Aorta (tissue), 5 donors: ENCODE data around the gene MGAT5B. TPM values are rescaled to one million over a fixed set of nuclear protein-coding genes. Genes with fewer than 3 reads are reported as not detected.
"Not testable (repeated sequence)": the region's sequence is repeated elsewhere in the genome, so short reads cannot be mapped to it uniquely, and the experiment has no call there.

ENCODE experiments used
- ATAC-seq: fragments of 200-7000 bp; cut with Tn5 transposase; one replicate; pipeline ENCODE4 v1.9.1; 2022; ENCODE audit warnings: moderate library complexity; ENCODE audit not compliant: low FRiP score
- DNase-seq, 2 donors: peaks; one replicate each; pipeline ENCODE4 v3.0.0-alpha.2; 2020
- H3K27ac ChIP-seq, 2 donors: one replicate each; pipeline ENCODE4 v1.5.1; 2013; ENCODE audit warnings: low read length in 2 of 2, mild to moderate bottlenecking in 2 of 2, moderate library complexity in 2 of 2, control low read depth in 1 of 2, inconsistent platforms in 1 of 2, low read depth in 1 of 2
- H3K27me3 ChIP-seq, 2 donors: one replicate each; pipeline ENCODE4 v1.6.1; 2013; ENCODE audit warnings: control low read depth in 1 of 2, low read length in 1 of 2, mild to moderate bottlenecking in 1 of 2, moderate library complexity in 1 of 2; ENCODE audit not compliant: insufficient read depth in 2 of 2, control insufficient read depth in 1 of 2
- H3K36me3 ChIP-seq, 2 donors: one replicate each; pipeline ENCODE4 v1.6.1; 2013; ENCODE audit warnings: control low read depth in 1 of 2, low read length in 1 of 2, mild to moderate bottlenecking in 1 of 2; ENCODE audit not compliant: insufficient read depth in 2 of 2, control insufficient read depth in 1 of 2
- H3K4me1 ChIP-seq, 2 donors: one replicate each; pipeline ENCODE4 v1.6.1; 2013; ENCODE audit warnings: low read length in 2 of 2, control low read depth in 1 of 2, mild to moderate bottlenecking in 1 of 2, moderate library complexity in 1 of 2; ENCODE audit not compliant: insufficient read depth in 2 of 2, control insufficient read depth in 1 of 2
- H3K4me3 ChIP-seq, 2 donors: one replicate each; pipeline ENCODE4 v1.5.1; 2013; ENCODE audit warnings: low read length in 2 of 2, control low read depth in 1 of 2, mild to moderate bottlenecking in 1 of 2
- H3K9me3 ChIP-seq: one replicate; pipeline ENCODE4 v1.6.1; 2013; ENCODE audit warnings: mild to moderate bottlenecking, low read length; ENCODE audit not compliant: control insufficient read depth
- WGBS, 2 donors: extraction: QIAGEN DNeasy Blood & Tissue Kit; methylation state at CpG; one replicate each; pipeline ENCODE4 v1.1.7; 2013; 5-methylcytosine and 5-hydroxymethylcytosine counted together
- intact Hi-C, 2 donors: fragments of 100-400 bp; cut with DNase I; formaldehyde crosslinking; loops; one replicate each; pipeline versions ENCODE4 v1.14.2 to v1.15.0; 2022
- polyA plus RNA-seq, 2 donors: library from polyadenylated mRNA; stranded (reverse); fragments of 200-250 nt; gene quantifications; one replicate each; pipeline ENCODE4 v1.2.3, GENCODE V29; 2013
- total RNA-seq, 2 donors: library from RNA; stranded (reverse); fragmentation: NEBNext Ultra II Directional; extraction: Animal tissue kit (Norgen Biotek cat#: 25700); gene quantifications; one replicate each; pipeline ENCODE4 v1.2.1, GENCODE V29; 2021
- donor health status: healthy with polysubstance abuse.
- donor health status: Bipolar disorder and iron deficiency.
- donor health status: DM: no; HTN: no; CAD: no.
- donor health status: DM: no; HTN: no; CAD: no.
- donor health status: DM: yes; HTN: yes; CAD: no.

The MGAT5B gene
- total and polyA plus RNA-seq, 4 donors = 0.51 to 0.55 TPM; not detected in 2

GRCh38 chr17:76968707-76969597, 100.7 kb downstream of the MGAT5B start:
- ATAC-seq (no peak), DNase-seq (no peak)
- no peak overlapping the region for H3K27ac ChIP-seq
- no peaks in the 10 kb centered on the region for H3K9me3 ChIP-seq
- H3K27me3 ChIP-seq = no peaks in the 10 kb centered on the region
- H3K36me3 ChIP-seq = no peaks in the 10 kb centered on the region
- no peaks in the 10 kb centered on the region for H3K4me1 ChIP-seq
- intact Hi-C loops = no loop called here
- H3K4me3 ChIP-seq = no peak overlapping the region
- 4% methylated on average over 44 to 45 of the region's 45 CpGs for WGBS, 2 donors

- DNase-seq = no peak
- 3 to 4% methylated on average over 12 to 13 of the region's 13 CpGs for WGBS, 2 donors
- Histone ChIP-seq H3K36me3 (no peaks in the 10 kb centered on the region), H3K27me3 (no peaks in the 10 kb centered on the region), H3K9me3 (no peaks in the 10 kb centered on the region), H3K4me1 (no peaks in the 10 kb centered on the region), H3K27ac (no peak overlapping the region), H3K4me3 (no peak overlapping the region)
- intact Hi-C loops = no loop called here
- no peak for ATAC-seq
Measured at GRCh38 chr17:76969598-76970172, 101.5 kb downstream of the MGAT5B start.

GRCh38 chr17:76970228-76970627, 102.0 kb downstream of the MGAT5B start:
- H3K27me3 ChIP-seq, intact Hi-C loops, DNase-seq, H3K9me3 ChIP-seq, H3K4me3 ChIP-seq, H3K27ac ChIP-seq, ATAC-seq, H3K4me1 ChIP-seq, H3K36me3 ChIP-seq: not testable (repeated sequence)
- WGBS, 2 donors = 78 to 85% methylated on average over 5 of the region's 5 CpGs

- no peak for DNase-seq
- H3K4me1 ChIP-seq = no peaks in the 10 kb centered on the region
- H3K4me3 ChIP-seq = no peak overlapping the region
- no peaks in the 10 kb centered on the region for H3K27me3 ChIP-seq
- 69 to 72% methylated on average over 6 of the region's 6 CpGs for WGBS, 2 donors
- no peaks in the 10 kb centered on the region for H3K36me3 ChIP-seq
- H3K27ac ChIP-seq = no peak overlapping the region
- intact Hi-C loops = no loop called here
- no peak for ATAC-seq
- H3K9me3 ChIP-seq = no peaks in the 10 kb centered on the region
Measured at GRCh38 chr17:76972046-76972641, 103.9 kb downstream of the MGAT5B start.

- Histone ChIP-seq H3K27ac (no peak overlapping the region), H3K27me3 (no peaks in the 10 kb centered on the region), H3K36me3 (no peaks in the 10 kb centered on the region), H3K9me3 (peaks cover 2% of the 10 kb centered on the region), H3K4me3 (no peak overlapping the region), H3K4me1 (no peaks in the 10 kb centered on the region)
- no peak for DNase-seq
- ATAC-seq = no peak
- intact Hi-C loops = no loop called here
- 74 to 80% methylated on average over 8 of the region's 8 CpGs for WGBS, 2 donors
Measured at GRCh38 chr17:76973040-76973439, 104.8 kb downstream of the MGAT5B start.

- intact Hi-C loops = no loop called here
- Histone ChIP-seq H3K4me1 (no peaks in the 10 kb centered on the region), H3K27ac (no peak overlapping the region), H3K36me3 (no peaks in the 10 kb centered on the region), H3K9me3 (peaks cover 2% of the 10 kb centered on the region), H3K4me3 (no peak overlapping the region), H3K27me3 (no peaks in the 10 kb centered on the region)
- 78 to 88% methylated on average over 3 of the region's 3 CpGs for WGBS, 2 donors
- DNase-seq (no peak), ATAC-seq (no peak)
Measured at GRCh38 chr17:76974721-76975120, 106.5 kb downstream of the MGAT5B start.

- H3K27me3 ChIP-seq, H3K27ac ChIP-seq, H3K4me3 ChIP-seq, H3K9me3 ChIP-seq, intact Hi-C loops, ATAC-seq, H3K4me1 ChIP-seq, H3K36me3 ChIP-seq, DNase-seq: not testable (repeated sequence)
- WGBS, 2 donors = 78 to 86% methylated on average over 1 of the region's 1 CpG
Measured at GRCh38 chr17:76978050-76978449, 109.8 kb downstream of the MGAT5B start.

- intact Hi-C loops = no loop called here
- 80% methylated on average over 15 of the region's 15 CpGs for WGBS, 2 donors
- H3K27me3 ChIP-seq = no peaks in the 10 kb centered on the region
- H3K4me1 ChIP-seq = no peaks in the 10 kb centered on the region
- no peak overlapping the region for H3K27ac ChIP-seq
- H3K9me3 ChIP-seq = peaks cover 2% of the 10 kb centered on the region
- H3K4me3 ChIP-seq = no peak overlapping the region
- ATAC-seq (no peak), DNase-seq (no peak)
- H3K36me3 ChIP-seq = no peaks in the 10 kb centered on the region
Measured at GRCh38 chr17:76981545-76982295, 113.5 kb downstream of the MGAT5B start.
